DOHH2 (cell line): Measurements from ENCODE around the gene MTPN.

Source experiments
- CTCF ChIP-seq: fragments of 200-600 bp; sonication (generic); IDR thresholded peaks from one replicate; pipeline ENCODE4 v1.5.1; 2014; ENCODE audit warnings: antibody characterized with exemption, mild to moderate bottlenecking, low read depth, low read length; ENCODE audit not compliant: poor library complexity, severe bottlenecking
- EZH2phosphoT487 ChIP-seq: fragments of 200-600 bp; sonication (generic); IDR thresholded peaks from 2 replicates; pipeline ENCODE4 v1.6.1; 2017; ENCODE audit warnings: borderline replicate concordance, mild to moderate bottlenecking, antibody characterized with exemption, low read length, moderate library complexity, mixed read lengths

GRCh38 chr7:135950429-135950828, 26.7 kb downstream of the MTPN start:
- no peak for TF ChIP-seq CTCF
- no peak for TF ChIP-seq EZH2phosphoT487
